ENCODE measurements around the gene BPNT1. TPM values are rescaled to one million over a fixed set of nuclear protein-coding genes. Genes with fewer than 3 reads are reported as not detected.
"Not testable (repeated sequence)": the region's sequence is repeated elsewhere in the genome, so short reads cannot be mapped to it uniquely, and the experiment has no call there.

The BPNT1 gene
- total RNA-seq, 4 donors from 2014 or later = 14.4 to 26.0 (median 19.3) TPM

GRCh38 chr1:220044678-220045355 lies 44.8 kb downstream of the BPNT1 start:
- 51 to 57% methylated on average over 4 of the region's 4 CpGs for WGBS, 2 donors
- DNase-seq (ENCODE audit: low spot score in 2 of 2) = no peak
- intact Hi-C loops (cut with DNase I; ENCODE audit: low total_unique reads) = no loop called here
- TF ChIP-seq POLR2A (IDR thresholded peaks at IDR 0.05) (no peak), CTCF (IDR thresholded peaks at IDR 0.05) (no peak)
- no peak overlapping the region for H3K4me3 ChIP-seq (ENCODE audit: low read depth, poor library complexity, severe bottlenecking)

GRCh38 chr1:220043646-220044045 lies 45.9 kb downstream of the BPNT1 start:
- no peak overlapping the region for H3K4me3 ChIP-seq (ENCODE audit: low read depth, poor library complexity, severe bottlenecking)
- no peak for TF ChIP-seq CTCF (IDR thresholded peaks at IDR 0.05)
- 76 to 80% methylated on average over 2 of the region's 2 CpGs for WGBS, 2 donors
- intact Hi-C loops (cut with DNase I; ENCODE audit: low total_unique reads) = no loop called here
- no peak for DNase-seq (ENCODE audit: low spot score in 2 of 2)

- no peak overlapping the region for H3K4me3 ChIP-seq (ENCODE audit: low read depth, poor library complexity, severe bottlenecking)
- 76 to 86% methylated on average over 5 of the region's 5 CpGs for WGBS, 2 donors
- TF ChIP-seq POLR2A (IDR thresholded peaks at IDR 0.05) (no peak), CTCF (IDR thresholded peaks at IDR 0.05) (no peak)
- no peak for DNase-seq (ENCODE audit: low spot score in 2 of 2)
- intact Hi-C loops (cut with DNase I; ENCODE audit: low total_unique reads) = no loop called here
These were observed 49.5 kb downstream of the BPNT1 start for GRCh38 chr1:220040028-220040596.

- intact Hi-C loops (cut with DNase I; ENCODE audit: low total_unique reads) = no loop called here
- WGBS, 2 donors = 89 to 92% methylated on average over 4 of the region's 4 CpGs
These were observed 50.9 kb downstream of the BPNT1 start for GRCh38 chr1:220038640-220039039.

GRCh38 chr1:220037810-220038209 lies 51.8 kb downstream of the BPNT1 start:
- DNase-seq (ENCODE audit: low spot score in 2 of 2); H3K4me3 ChIP-seq (ENCODE audit: low read depth, poor library complexity, severe bottlenecking); intact Hi-C loops (cut with DNase I; ENCODE audit: low total_unique reads): not testable (repeated sequence)
- 85 to 89% methylated on average over 3 of the region's 3 CpGs for WGBS, 2 donors

More at GRCh38 chr1:220038640-220039039, 50.9 kb downstream of the BPNT1 start:
- TF ChIP-seq CTCF (IDR thresholded peaks at IDR 0.05) (no peak), POLR2A (IDR thresholded peaks at IDR 0.05) (no peak)
- no peak for DNase-seq (ENCODE audit: low spot score in 2 of 2)
- no peak overlapping the region for H3K4me3 ChIP-seq (ENCODE audit: low read depth, poor library complexity, severe bottlenecking)

- H3K4me3 ChIP-seq (ENCODE audit: low read depth, poor library complexity, severe bottlenecking) = no peak overlapping the region
- no peak for TF ChIP-seq POLR2A (IDR thresholded peaks at IDR 0.05)
- TF ChIP-seq CTCF (IDR thresholded peaks at IDR 0.05) = no peak
- intact Hi-C loops (cut with DNase I; ENCODE audit: low total_unique reads) = no loop called here
- 86 to 96% methylated on average over 3 of the region's 3 CpGs for WGBS, 2 donors
- DNase-seq (ENCODE audit: low spot score in 2 of 2) = no peak
These were observed 56.7 kb downstream of the BPNT1 start for GRCh38 chr1:220032911-220033310.
